ENCODE measurements around the gene PTCSC3. TPM values are rescaled to one million over a fixed set of nuclear protein-coding genes. Genes with fewer than 3 reads are reported as not detected.

The PTCSC3 gene
- total and polyA plus RNA-seq, 2 experiments from 2014 or later, result not detected

DNA sequence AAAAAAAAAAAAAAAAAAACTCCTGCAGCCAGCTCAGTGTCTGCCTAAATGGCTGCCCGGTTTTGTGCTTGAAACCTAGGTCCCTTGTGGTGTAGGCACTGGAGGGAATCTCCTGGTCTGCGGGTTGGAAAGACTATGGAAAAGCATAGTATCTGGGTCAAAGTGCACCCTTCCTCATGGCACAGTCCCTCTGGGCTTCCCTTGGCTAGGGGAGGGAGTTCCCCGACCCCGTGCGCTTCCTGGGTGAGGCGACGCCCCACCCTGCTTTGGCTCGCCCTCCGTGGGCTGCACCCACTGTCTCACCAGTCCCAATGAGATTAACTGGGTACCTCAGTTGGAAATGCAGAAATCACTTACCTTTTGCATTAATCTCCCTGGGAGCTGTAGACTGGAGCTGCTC is 14.3 kb downstream of the PTCSC3 start:
- no peaks in the 10 kb centered on the region for H3K4me1 ChIP-seq (ENCODE audit: insufficient read depth)
- no peaks in the 10 kb centered on the region for H4K20me1 ChIP-seq (replicated peaks; ENCODE audit: insufficient read depth)
- no peaks in the 10 kb centered on the region for H3K36me3 ChIP-seq (ENCODE audit: insufficient read depth)
- H3K4me3 ChIP-seq, result peak overlapping the region; percentile 45; the same call in 1 of the 2 replicates
- Mint-ChIP-seq H3K4me1 (peaks cover 2% of the 10 kb centered on the region; the same call in 2 of the 3 replicates), H3K27ac (no peak overlapping the region), H3K4me3 (no peak overlapping the region), H3K36me3 (ENCODE audit: low read depth) (no peaks in the 10 kb centered on the region), H3K27me3 (ENCODE audit: insufficient read depth, low read depth, poor library complexity) (no peaks in the 10 kb centered on the region), H3K9me3 (no peaks in the 10 kb centered on the region; the same call in 2 of the 3 replicates)
- H3K4me2 ChIP-seq, result peak overlapping the region; percentile 70
- H2AFZ ChIP-seq, result peak overlapping the region; percentile 99
- H3K79me2 ChIP-seq (replicated peaks; ENCODE audit: insufficient read depth), result no peaks in the 10 kb centered on the region
- no peaks in the 10 kb centered on the region for H3F3A ChIP-seq (replicated peaks; ENCODE audit: low read depth)
- DNase-seq (ENCODE audit: low spot score) (no peak), ATAC-seq (peak; percentile 47)
- TF ChIP-seq POLR2AphosphoS5 (IDR thresholded peaks at IDR 0.05; ENCODE audit: low read depth), result no peak
- TF ChIP-seq, protein P1, sequence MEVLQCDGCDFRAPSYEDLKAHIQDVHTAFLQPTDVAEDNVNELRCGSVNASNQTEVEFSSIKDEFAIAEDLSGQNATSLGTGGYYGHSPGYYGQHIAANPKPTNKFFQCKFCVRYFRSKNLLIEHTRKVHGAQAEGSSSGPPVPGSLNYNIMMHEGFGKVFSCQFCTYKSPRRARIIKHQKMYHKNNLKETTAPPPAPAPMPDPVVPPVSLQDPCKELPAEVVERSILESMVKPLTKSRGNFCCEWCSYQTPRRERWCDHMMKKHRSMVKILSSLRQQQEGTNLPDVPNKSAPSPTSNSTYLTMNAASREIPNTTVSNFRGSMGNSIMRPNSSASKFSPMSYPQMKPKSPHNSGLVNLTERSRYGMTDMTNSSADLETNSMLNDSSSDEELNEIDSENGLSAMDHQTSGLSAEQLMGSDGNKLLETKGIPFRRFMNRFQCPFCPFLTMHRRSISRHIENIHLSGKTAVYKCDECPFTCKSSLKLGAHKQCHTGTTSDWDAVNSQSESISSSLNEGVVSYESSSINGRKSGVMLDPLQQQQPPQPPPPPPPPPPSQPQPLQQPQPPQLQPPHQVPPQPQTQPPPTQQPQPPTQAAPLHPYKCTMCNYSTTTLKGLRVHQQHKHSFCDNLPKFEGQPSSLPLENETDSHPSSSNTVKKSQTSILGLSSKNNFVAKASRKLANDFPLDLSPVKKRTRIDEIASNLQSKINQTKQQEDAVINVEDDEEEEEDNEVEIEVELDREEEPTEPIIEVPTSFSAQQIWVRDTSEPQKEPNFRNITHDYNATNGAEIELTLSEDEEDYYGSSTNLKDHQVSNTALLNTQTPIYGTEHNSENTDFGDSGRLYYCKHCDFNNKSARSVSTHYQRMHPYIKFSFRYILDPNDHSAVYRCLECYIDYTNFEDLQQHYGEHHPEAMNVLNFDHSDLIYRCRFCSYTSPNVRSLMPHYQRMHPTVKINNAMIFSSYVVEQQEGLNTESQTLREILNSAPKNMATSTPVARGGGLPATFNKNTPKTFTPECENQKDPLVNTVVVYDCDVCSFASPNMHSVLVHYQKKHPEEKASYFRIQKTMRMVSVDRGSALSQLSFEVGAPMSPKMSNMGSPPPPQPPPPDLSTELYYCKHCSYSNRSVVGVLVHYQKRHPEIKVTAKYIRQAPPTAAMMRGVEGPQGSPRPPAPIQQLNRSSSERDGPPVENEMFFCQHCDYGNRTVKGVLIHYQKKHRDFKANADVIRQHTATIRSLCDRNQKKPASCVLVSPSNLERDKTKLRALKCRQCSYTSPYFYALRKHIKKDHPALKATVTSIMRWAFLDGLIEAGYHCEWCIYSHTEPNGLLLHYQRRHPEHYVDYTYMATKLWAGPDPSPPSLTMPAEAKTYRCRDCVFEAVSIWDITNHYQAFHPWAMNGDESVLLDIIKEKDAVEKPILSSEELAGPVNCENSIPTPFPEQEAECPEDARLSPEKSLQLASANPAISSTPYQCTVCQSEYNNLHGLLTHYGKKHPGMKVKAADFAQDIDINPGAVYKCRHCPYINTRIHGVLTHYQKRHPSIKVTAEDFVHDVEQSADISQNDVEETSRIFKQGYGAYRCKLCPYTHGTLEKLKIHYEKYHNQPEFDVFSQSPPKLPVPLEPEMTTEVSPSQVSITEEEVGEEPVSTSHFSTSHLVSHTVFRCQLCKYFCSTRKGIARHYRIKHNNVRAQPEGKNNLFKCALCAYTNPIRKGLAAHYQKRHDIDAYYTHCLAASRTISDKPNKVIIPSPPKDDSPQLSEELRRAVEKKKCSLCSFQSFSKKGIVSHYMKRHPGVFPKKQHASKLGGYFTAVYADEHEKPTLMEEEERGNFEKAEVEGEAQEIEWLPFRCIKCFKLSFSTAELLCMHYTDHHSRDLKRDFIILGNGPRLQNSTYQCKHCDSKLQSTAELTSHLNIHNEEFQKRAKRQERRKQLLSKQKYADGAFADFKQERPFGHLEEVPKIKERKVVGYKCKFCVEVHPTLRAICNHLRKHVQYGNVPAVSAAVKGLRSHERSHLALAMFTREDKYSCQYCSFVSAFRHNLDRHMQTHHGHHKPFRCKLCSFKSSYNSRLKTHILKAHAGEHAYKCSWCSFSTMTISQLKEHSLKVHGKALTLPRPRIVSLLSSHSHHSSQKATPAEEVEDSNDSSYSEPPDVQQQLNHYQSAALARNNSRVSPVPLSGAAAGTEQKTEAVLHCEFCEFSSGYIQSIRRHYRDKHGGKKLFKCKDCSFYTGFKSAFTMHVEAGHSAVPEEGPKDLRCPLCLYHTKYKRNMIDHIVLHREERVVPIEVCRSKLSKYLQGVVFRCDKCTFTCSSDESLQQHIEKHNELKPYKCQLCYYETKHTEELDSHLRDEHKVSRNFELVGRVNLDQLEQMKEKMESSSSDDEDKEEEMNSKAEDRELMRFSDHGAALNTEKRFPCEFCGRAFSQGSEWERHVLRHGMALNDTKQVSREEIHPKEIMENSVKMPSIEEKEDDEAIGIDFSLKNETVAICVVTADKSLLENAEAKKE (CRISPR knock-in tag; IDR thresholded peaks at IDR 0.05), result no peak
- TF ChIP-seq, protein P2, sequence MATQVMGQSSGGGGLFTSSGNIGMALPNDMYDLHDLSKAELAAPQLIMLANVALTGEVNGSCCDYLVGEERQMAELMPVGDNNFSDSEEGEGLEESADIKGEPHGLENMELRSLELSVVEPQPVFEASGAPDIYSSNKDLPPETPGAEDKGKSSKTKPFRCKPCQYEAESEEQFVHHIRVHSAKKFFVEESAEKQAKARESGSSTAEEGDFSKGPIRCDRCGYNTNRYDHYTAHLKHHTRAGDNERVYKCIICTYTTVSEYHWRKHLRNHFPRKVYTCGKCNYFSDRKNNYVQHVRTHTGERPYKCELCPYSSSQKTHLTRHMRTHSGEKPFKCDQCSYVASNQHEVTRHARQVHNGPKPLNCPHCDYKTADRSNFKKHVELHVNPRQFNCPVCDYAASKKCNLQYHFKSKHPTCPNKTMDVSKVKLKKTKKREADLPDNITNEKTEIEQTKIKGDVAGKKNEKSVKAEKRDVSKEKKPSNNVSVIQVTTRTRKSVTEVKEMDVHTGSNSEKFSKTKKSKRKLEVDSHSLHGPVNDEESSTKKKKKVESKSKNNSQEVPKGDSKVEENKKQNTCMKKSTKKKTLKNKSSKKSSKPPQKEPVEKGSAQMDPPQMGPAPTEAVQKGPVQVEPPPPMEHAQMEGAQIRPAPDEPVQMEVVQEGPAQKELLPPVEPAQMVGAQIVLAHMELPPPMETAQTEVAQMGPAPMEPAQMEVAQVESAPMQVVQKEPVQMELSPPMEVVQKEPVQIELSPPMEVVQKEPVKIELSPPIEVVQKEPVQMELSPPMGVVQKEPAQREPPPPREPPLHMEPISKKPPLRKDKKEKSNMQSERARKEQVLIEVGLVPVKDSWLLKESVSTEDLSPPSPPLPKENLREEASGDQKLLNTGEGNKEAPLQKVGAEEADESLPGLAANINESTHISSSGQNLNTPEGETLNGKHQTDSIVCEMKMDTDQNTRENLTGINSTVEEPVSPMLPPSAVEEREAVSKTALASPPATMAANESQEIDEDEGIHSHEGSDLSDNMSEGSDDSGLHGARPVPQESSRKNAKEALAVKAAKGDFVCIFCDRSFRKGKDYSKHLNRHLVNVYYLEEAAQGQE (IDR thresholded peaks at IDR 0.05; ENCODE audit: unreplicated experiment), result no peak
- no peak for TF ChIP-seq ZNF331 (CRISPR knock-in tag; IDR thresholded peaks at IDR 0.05; ENCODE audit: low read depth)
- H3K27me3 ChIP-seq (ENCODE audit: insufficient read depth), result no peaks in the 10 kb centered on the region
- H3K27ac ChIP-seq (ENCODE audit: low read depth), result no peak overlapping the region
- H3K9me2 ChIP-seq (ENCODE audit: insufficient read depth), result no peaks in the 10 kb centered on the region
